Measurements from ENCODE around the gene AK9.

AK9 gene

DNA sequence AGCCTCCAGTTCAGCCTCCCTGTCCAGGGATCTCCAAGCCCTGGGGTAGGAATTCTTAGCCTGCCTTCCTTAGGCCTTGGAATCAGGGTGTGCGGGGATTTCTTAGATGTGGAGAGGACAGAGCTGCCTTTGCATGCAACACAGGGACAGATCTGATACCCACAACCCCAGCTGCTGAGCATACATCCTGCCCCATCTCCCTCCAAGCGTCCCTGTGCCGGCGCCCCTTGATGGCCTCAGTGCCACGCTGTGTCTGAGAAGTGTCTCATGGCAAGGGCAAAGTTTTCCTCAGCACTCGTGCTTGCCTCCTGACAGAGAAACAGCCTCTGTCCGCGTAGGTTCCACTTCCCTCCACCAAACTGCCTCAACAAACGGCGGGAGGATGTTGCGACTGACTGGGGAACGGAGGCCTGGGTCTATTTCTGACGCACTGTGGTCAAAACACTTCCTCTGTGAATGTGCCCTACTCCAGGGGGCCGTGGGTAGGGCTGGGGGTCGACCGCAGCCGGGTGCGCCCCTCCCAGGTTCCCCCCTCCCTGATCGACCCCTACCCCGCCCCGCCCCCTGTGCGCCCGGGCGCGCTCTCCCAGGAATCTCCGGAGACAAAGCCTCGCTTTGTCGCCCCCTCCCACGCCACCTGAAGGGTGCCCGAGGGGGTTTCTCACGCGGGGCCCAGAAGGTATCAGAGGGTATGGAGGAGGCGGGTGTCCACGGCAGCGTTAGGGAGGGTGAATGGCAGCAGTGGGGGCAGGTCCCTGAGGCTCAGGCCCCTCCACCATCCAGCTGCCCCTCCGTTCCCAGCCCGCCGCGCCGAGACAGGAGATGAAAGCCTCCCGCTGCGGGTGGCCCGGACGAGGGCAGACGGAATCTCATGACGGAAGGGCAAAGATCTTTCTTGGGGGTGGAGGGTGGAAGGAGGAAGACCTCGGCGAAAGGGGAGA is 236.2 kb downstream of the AK9 start:
- peak; percentile 73 for DNase-seq

DNA sequence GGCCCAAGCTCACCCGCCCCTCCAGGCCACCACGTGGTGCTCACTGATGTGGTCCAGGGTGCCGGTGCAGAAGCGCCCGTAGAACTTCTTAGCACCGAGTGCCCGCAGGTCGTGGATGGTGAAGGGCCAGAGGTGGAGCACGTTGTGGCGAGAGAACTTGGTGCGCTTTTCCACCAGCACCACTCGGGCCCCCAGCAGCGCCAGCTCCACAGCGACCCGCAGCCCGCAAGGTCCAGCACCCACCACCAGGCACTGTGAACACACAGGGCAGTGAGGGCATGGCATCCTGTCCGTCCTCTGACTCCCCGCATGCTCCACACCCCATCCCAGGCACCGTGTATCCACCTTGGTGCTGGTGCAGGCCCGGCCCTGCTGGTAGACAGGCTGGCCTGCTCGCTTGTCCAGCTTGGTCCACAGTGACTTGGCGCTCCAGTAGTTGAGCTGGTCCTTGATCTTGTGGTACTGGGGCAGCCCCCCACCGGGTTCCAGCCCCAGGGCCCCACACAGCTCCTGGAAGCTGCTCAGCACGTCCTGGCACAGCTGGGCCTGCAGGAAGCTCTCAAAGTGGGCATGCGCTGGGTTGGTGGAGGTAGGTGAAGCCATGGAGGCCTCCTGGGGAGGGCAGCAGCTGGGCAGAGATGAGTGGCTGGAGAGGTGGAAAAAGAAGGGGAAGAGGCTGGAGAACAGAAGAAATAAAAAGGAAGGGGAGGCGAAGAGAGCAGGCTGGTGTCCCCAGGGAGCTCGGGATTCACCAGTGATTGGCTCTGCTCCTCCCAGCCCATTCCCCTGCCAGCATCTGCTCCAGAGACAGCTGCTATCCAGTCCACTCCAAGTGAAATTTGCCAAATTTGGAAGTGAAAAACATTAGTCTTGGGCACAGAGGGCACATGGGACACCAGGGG is 237.2 kb downstream of the AK9 start:
- no peak for DNase-seq

DNA sequence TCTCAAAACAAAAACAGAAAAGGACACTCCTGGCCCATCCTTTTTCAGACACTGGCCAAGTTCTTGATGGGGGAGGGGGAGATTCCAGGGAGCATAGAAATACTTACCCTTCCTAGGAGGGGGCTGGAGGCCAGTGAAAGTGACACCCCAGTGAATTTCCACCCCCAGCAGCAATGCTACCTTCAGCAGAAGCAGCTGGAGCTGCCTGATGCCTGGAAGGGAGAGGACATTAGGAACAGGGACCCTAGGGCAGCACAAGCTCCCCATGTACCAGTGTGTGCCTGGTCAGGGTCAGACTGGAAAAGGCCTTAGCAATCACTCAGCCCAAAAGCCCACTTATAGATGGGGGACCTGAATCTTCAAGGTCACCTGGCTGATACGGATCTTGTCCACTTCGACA is 237.8 kb downstream of the AK9 start:
- DNase-seq, result no peak

DNA sequence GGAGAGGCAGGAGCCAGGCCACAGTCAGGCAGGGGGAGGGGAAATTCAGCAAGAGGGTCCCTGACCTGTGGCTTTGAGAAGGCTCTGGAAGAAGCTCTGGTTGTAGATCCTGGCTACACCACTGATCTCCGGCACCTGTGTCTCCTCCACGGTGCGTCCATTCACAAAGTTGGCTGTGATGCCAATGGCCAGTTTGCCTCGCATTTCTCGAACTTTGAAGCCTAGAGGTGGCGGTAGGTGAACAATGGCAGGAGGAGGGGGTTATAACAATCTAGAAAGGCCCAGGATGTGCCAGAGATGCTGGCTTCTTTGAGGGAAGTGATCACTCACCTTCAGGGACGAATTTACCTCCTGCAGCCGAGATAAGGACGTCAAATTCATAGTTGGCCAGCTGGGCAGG is 238.8 kb downstream of the AK9 start:
- DNase-seq, result no peak

DNA sequence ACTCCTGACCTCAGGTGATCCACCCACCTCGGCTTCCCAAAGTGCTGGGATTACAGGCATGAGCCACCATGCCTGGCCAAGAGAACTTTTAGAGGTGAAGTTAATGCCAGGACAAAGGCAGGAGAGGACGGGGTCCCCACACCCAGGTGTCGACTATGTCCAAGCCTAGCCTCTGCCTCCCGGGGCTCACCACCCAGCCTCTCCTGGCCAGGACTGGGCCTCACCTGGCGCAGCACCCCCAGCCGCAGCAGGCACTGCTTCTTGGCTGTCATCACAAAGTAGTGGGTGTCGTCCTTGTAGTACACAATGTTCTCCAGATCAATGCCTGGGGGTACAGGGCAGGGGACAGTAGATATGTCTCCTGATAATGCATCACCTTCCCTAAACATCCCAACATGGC is 239.6 kb downstream of the AK9 start:
- no peak for DNase-seq

DNA sequence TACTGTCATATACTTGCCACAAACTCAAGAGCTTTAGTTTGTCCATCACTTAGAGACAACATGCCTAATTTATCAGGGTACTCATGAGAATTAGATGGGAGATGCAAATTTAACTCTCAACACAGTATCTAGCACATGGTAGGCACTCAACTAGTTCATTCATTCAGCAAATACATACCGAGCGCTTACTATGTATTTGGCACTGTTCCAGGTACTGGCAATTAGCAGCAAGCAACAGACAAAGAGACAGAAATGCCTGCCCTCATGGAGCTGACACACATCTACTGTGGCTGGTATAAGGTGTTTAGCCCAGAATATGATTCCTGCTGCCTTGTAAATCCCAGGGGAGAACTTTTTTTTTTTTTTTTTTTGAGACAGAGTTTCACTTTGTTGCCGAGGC is 240.2 kb downstream of the AK9 start:
- DNase-seq, result no peak

DNA sequence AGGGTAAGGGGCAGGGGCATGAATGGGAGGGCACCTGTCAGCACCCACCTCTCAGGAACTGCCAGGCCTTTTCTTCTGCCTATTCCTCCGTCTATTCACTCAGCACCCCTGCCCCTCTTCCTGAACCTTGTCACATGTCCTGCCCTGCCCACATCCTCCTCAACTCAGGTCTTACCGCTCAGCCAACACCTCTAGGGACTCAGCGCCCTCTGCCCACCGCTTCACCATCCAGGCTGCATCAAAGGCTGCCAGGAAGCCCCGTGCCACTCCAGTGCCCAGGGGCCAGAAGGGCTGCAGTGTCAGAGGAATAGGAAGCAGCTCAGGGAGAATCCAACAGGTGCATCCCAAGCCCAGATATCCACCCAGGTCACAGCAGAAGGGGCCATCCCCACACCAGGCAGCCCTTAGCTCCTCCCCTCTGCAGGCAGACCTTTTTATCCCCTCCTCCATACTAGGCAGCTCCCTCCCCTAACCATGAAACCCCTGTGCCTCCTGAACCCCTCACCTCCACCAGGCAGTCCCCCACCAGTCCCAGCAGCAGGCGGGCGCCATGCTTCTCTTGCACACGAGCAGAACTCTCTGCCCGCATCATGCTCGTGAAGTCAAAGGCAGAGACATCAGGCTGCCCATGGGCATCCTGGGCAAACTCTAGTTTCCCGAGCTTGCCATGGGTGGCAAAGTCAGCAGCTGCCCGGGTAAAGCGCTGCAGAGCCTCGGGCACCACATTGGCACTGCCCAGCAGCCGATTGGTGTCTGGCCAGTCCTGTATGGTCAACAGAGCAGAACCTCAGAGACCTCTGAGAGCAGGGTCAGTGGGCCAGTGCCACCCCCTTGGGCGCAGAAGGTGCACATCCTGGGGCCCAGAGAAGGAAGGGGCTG is 241.0 kb downstream of the AK9 start:
- DNase-seq, result no peak

DNA sequence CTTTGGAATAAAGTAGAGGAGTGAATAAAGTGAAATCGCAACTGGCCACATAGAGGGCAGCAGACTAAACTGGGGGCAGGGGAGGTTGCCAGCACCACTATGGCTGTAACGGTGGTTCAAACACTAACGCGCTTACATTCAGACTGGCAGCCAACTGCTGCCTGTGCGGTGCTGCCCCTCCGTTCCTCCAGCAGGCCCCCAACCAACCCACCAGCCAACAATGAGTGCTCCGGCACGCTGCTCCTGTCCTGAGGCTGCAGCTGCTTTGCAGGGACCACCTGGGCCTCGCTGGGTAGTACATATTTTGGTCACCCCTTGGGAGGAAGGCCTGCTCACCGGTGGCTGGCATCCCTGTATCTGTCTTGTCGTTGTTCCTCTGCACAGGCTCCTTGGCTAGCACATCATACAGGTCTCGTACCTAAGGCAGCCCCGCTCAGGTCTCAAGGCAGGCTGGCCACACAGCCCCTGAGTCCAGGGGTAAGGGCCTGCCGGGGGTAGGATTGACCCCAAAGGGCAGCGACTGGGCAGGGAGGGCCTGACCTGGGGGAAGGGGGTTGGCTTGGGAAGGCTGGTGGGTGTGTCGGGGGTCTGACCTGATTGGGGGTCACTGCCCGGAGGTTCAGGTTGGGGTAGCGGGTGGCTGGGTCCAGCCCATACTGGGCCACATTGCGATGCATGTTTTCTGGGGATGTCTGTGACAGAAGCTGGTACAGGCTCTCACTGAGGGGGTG is 241.8 kb downstream of the AK9 start:
- no peak for DNase-seq

DNA sequence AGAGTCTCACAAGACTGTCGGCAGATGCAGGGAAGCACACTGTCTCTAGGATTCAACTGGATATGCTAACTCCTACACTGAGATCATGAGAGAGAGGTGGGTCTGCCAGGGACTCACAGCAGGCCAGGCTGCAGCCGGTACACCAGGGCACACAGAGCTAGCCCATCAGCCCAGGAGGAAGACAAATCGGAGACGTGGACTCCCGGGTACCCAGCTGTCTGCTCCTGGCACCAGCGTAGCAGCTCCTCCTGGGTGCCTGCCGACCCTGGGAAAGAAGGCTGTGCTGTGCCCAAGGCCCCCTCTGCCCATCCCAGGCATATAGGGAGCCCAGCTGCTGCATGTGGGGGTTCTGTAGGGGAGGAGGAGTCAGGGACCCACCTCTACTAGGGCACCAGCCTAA is 242.4 kb downstream of the AK9 start:
- DNase-seq, result no peak

DNA sequence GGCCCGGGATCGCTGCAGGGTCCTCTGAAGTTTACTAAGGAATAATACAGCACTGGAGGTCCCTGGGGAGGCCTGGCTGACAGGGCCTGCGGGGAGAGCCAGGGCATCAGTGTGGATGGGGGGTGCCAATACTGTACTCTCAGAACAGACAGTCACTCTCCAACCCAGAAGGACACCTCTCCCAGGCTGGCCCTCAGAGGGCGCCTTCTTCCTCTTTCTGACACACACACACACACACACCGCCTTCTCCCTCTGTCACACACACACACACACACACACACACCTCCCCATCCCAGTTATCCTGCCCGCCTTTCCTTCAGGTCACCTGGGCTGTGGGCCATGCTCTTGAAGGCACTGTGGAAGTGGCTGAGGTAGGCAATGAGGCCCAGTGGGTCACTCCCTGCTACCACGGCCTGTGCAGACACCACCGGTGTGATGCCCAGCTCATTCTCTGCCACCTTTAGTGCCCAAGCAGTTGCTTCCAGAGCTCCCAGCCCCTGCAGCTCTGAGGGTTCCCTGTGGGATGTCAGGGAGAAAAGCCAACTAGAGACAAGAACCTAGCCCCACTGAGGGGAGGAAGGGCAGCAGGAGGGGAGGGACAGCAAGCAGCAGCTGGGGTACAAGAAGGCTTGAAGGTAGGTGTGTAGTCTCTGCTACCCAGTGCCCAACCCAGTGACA is 243.0 kb downstream of the AK9 start:
- peak; percentile 18 for DNase-seq

DNA sequence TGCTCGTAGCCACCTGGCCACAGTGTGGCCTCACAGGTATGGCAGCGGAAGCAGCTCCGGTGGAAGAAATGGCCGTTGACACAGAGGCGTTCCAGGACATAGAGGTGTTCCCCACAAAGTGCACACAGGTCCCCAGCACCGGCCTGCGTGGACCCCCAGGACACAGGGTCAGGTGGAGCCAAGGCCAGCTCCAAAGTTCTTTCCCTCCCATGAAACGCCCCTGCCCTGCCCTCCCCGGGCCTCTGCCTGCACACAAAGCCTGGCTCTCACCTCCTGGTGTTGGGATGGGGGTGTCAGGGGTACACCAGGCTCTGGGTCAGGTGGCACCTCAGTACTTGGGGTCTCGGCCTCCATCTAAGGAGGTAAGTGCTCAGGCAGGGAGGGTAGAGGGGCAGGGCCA is 243.9 kb downstream of the AK9 start:
- no peak for DNase-seq

DNA sequence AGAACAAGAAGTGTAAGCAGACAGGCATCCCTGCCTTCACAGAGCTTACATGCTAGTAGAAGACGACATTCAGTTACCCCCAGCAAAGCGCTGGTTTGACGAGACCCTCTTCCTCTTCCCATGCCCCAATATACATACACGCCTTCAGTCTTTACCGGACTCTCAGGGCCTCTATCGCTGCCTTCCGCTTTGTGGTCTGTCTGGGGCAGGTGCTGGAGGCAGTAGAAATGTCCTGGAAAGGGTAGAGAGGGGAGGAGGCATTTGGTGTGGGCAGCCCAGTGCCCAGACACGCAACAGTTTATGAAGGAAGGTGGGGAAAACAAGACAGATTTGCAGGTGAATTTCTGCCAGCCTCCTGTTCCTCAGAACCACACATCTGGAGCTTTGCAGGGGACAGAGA is 244.5 kb downstream of the AK9 start:
- no peak for DNase-seq

DNA sequence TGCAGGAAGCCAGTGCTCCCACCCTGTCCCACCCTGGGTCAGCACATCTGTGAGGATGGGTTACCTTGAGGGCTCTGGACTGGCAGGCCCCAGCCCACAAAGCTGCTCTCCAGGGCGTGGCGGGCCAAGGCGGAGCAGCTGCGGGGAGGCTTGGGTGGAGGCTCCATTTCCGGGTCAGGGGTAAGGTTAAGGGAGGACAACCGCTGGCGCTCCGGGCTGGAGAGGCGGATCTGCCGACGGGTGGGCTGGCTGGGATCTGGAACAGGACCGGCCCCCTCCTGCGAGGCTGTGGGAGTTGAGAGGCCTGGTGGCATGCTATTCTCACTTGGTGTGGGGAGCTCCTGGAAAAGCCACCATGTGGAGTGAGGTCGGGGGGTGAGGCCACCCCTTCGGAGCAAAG is 244.9 kb downstream of the AK9 start:
- no peak for DNase-seq

DNA sequence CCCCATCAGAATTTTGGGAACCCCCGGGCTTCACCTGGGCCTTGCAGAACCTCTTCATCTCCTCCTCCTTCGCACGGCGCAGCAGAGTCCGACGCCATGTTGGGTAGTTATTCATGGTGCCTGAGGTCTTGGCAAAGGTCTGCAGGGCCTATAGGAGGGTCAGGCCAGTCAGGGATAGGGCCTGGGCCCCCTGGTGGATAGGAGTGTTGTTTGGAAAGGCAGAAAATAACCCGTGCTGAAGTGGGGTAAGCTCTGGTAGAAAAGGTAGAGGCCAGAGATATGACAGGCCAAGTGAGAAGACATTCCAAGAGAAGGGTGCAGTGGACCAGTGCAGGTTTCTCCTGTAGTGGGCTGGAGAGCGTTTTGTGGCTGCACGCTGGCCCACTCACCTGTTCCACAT is 245.6 kb downstream of the AK9 start:
- no peak for DNase-seq

DNA sequence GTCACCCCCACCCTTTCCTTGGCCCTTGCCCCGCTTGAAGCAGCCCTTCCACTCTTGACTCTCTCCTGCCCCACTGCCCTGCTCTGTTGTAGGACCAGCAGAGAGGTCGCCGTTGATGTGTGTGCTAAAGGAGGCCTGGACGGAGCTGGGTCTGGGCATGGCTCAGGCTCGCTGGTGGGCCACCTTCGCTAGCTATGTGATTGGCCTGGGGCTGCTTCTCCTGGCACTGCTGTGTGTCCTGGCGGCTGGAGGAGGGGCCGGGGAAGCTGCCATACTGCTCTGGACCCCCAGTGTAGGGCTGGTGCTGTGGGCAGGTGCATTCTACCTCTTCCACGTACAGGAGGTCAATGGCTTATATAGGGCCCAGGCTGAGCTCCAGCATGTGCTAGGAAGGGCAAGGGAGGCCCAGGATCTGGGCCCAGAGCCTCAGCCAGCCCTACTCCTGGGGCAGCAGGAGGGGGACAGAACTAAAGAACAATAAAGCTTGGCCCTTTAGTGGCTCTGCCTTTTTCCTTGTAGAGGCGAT is 247.5 kb downstream of the AK9 start:
- DNase-seq, result no peak

All from GDM1 (cell line).